ENCODE data around the gene ERG.

GRCh38 chr21:38542263-38542662 is 44.0 kb upstream of the ERG start:
- TF ChIP-seq CTCF (IDR thresholded peaks at IDR 0.05) (no peak), EZH2phosphoT487 (IDR thresholded peaks at IDR 0.05) (no peak)

Measured in neural progenitor cell (in vitro differentiated cells).